ENCODE results near the gene MT1X. TPM values are rescaled to one million over a fixed set of nuclear protein-coding genes. Genes with fewer than 3 reads are reported as not detected.

Gene MT1X
- total RNA-seq, 1 donor from 2014 or later, result 971 TPM

GRCh38 chr16:56675685-56676210, 6.5 kb upstream of the MT1X start:
- DNase-seq (ENCODE audit: low spot score), result no peak

- DNase-seq (ENCODE audit: low spot score), result no peak
These were observed 4.8 kb upstream of the MT1X start for GRCh38 chr16:56677474-56677873.

GRCh38 chr16:56679078-56679730, 3.1 kb upstream of the MT1X start:
- no peak for DNase-seq (ENCODE audit: low spot score)

- DNase-seq (ENCODE audit: low spot score), result no peak
These were observed 2.5 kb upstream of the MT1X start for GRCh38 chr16:56679818-56680217.

GRCh38 chr16:56682703-56683397, 580 bp downstream of the MT1X start:
- no peak for DNase-seq (ENCODE audit: low spot score)

GRCh38 chr16:56683424-56684172, 1.3 kb downstream of the MT1X start:
- DNase-seq (ENCODE audit: low spot score), result no peak

GRCh38 chr16:56684256-56684925, 2.1 kb downstream of the MT1X start:
- DNase-seq (ENCODE audit: low spot score), result no peak

GRCh38 chr16:56684926-56685590, 2.8 kb downstream of the MT1X start:
- no peak for DNase-seq (ENCODE audit: low spot score)

GRCh38 chr16:56686758-56687157, 4.5 kb downstream of the MT1X start:
- no peak for DNase-seq (ENCODE audit: low spot score)

- no peak for DNase-seq (ENCODE audit: low spot score)
These were observed 6.5 kb downstream of the MT1X start for GRCh38 chr16:56688762-56689161.

GRCh38 chr16:56689171-56689570, 6.9 kb downstream of the MT1X start:
- DNase-seq (ENCODE audit: low spot score), result no peak

- DNase-seq (ENCODE audit: low spot score), result no peak
These were observed 8.3 kb downstream of the MT1X start for GRCh38 chr16:56690420-56691122.

- no peak for DNase-seq (ENCODE audit: low spot score)
These were observed 9.6 kb downstream of the MT1X start for GRCh38 chr16:56691885-56692284.

GRCh38 chr16:56695246-56695645, 13.0 kb downstream of the MT1X start:
- DNase-seq (ENCODE audit: low spot score), result peak; percentile 67

GRCh38 chr16:56697456-56698155, 15.3 kb downstream of the MT1X start:
- DNase-seq (ENCODE audit: low spot score), result peak; percentile 55

- DNase-seq (ENCODE audit: low spot score), result no peak
These were observed 17.9 kb downstream of the MT1X start for GRCh38 chr16:56700195-56700594.

GRCh38 chr16:56700631-56701030, 18.4 kb downstream of the MT1X start:
- no peak for DNase-seq (ENCODE audit: low spot score)

- no peak for DNase-seq (ENCODE audit: low spot score)
These were observed 19.3 kb downstream of the MT1X start for GRCh38 chr16:56701534-56701933.

GRCh38 chr16:56702836-56703235, 20.6 kb downstream of the MT1X start:
- no peak for DNase-seq (ENCODE audit: low spot score)

All from mesenteric fat pad (tissue), 1 donor.